Right kidney (tissue), 1 donor: Measurements from ENCODE around the gene SHISA9.

ENCODE experiments used
- DNase-seq: peaks from one replicate; pipeline ENCODE4 v3.0.0-alpha.2; 2016

The SHISA9 gene

GRCh38 chr16:12951392-12951791 lies 50.0 kb downstream of the SHISA9 start:
- no peak for DNase-seq

- DNase-seq: no peak
Observed at GRCh38 chr16:12951976-12952375, 50.6 kb downstream of the SHISA9 start.

- no peak for DNase-seq
Observed at GRCh38 chr16:12958366-12958765, 57.0 kb downstream of the SHISA9 start.

GRCh38 chr16:12959072-12959471 lies 57.7 kb downstream of the SHISA9 start:
- DNase-seq: no peak

GRCh38 chr16:12961626-12962025 lies 60.2 kb downstream of the SHISA9 start:
- DNase-seq: no peak

GRCh38 chr16:12964461-12964860 lies 63.1 kb downstream of the SHISA9 start:
- DNase-seq: no peak

- DNase-seq: no peak
Observed at GRCh38 chr16:12965274-12965804, 63.9 kb downstream of the SHISA9 start.

GRCh38 chr16:12971241-12971640 lies 69.8 kb downstream of the SHISA9 start:
- DNase-seq: no peak

- no peak for DNase-seq
Observed at GRCh38 chr16:12972246-12972645, 70.8 kb downstream of the SHISA9 start.

GRCh38 chr16:12975766-12976165 lies 74.4 kb downstream of the SHISA9 start:
- no peak for DNase-seq

GRCh38 chr16:12976496-12976895 lies 75.1 kb downstream of the SHISA9 start:
- DNase-seq: no peak

- no peak for DNase-seq
Observed at GRCh38 chr16:12976936-12977335, 75.5 kb downstream of the SHISA9 start.

- no peak for DNase-seq
Observed at GRCh38 chr16:12985516-12985915, 84.1 kb downstream of the SHISA9 start.

GRCh38 chr16:12988071-12988470 lies 86.7 kb downstream of the SHISA9 start:
- no peak for DNase-seq

GRCh38 chr16:12992066-12992465 lies 90.7 kb downstream of the SHISA9 start:
- DNase-seq: no peak

GRCh38 chr16:12994402-12994801 lies 93.0 kb downstream of the SHISA9 start:
- no peak for DNase-seq

GRCh38 chr16:12995721-12996372 lies 94.4 kb downstream of the SHISA9 start:
- no peak for DNase-seq

GRCh38 chr16:12998361-12999085 lies 97.1 kb downstream of the SHISA9 start:
- DNase-seq: peak; percentile 35

- DNase-seq: no peak
Observed at GRCh38 chr16:12999368-12999767, 98.0 kb downstream of the SHISA9 start.

- DNase-seq: no peak
Observed at GRCh38 chr16:13005721-13006247, 104.4 kb downstream of the SHISA9 start.

- no peak for DNase-seq
Observed at GRCh38 chr16:13012601-13013000, 111.2 kb downstream of the SHISA9 start.

GRCh38 chr16:13013043-13013442 lies 111.6 kb downstream of the SHISA9 start:
- no peak for DNase-seq

GRCh38 chr16:13014476-13014875 lies 113.1 kb downstream of the SHISA9 start:
- DNase-seq: no peak

GRCh38 chr16:13018026-13018425 lies 116.6 kb downstream of the SHISA9 start:
- DNase-seq: no peak
